Hematopoietic multipotent progenitor cell treated with erythropoietin and hydrocortisone succinate and interleukin-3 and kit ligand, for 4 days (in vitro differentiated cells): ENCODE measurements around the gene BMP4.
"Not testable (repeated sequence)": the region's sequence is repeated elsewhere in the genome, so short reads cannot be mapped to it uniquely, and the experiment has no call there.

Source experiments
- DNase-seq: peaks from one replicate; pipeline ENCODE4 v3.0.0-alpha.2; 2015

The BMP4 gene

GRCh38 chr14:53956427-53957201 is at the start of gene BMP4:
Gene BMP4, minus strand, starts transcription at chr14:53956825. Its CDS starts 4,603 bp downstream, at chr14:53952222.
- DNase-seq: peak; percentile 11

GRCh38 chr14:54003064-54003463 is 46.4 kb upstream of the BMP4 start:
- no peak for DNase-seq

- no peak for DNase-seq
Observed at GRCh38 chr14:54002653-54003052, 46.0 kb upstream of the BMP4 start.

GRCh38 chr14:54001189-54001878 is 44.7 kb upstream of the BMP4 start:
- DNase-seq: peak; percentile 4

- no peak for DNase-seq
Observed at GRCh38 chr14:54000341-54000811, 43.8 kb upstream of the BMP4 start.

GRCh38 chr14:53999061-53999488 is 42.5 kb upstream of the BMP4 start:
- no peak for DNase-seq

- no peak for DNase-seq
Observed at GRCh38 chr14:53996041-53996440, 39.4 kb upstream of the BMP4 start.

GRCh38 chr14:53993920-53994607 is 37.4 kb upstream of the BMP4 start:
- no peak for DNase-seq

GRCh38 chr14:53990978-53991377 is 34.4 kb upstream of the BMP4 start:
- no peak for DNase-seq

GRCh38 chr14:53986718-53987117 is 30.1 kb upstream of the BMP4 start:
- DNase-seq: not testable (repeated sequence)

- DNase-seq: not testable (repeated sequence)
Observed at GRCh38 chr14:53984958-53985357, 28.3 kb upstream of the BMP4 start.

GRCh38 chr14:53983112-53983511 is 26.5 kb upstream of the BMP4 start:
- no peak for DNase-seq

- no peak for DNase-seq
Observed at GRCh38 chr14:53982546-53982945, 25.9 kb upstream of the BMP4 start.

- DNase-seq: no peak
Observed at GRCh38 chr14:53979747-53980642, 23.4 kb upstream of the BMP4 start.

- peak; percentile 38 for DNase-seq
Observed at GRCh38 chr14:53979113-53979681, 22.6 kb upstream of the BMP4 start.

- DNase-seq: no peak
Observed at GRCh38 chr14:53978194-53978593, 21.6 kb upstream of the BMP4 start.

- no peak for DNase-seq
Observed at GRCh38 chr14:53975444-53975843, 18.8 kb upstream of the BMP4 start.

GRCh38 chr14:53971521-53971920 is 14.9 kb upstream of the BMP4 start:
- no peak for DNase-seq

GRCh38 chr14:53969326-53969725 is 12.7 kb upstream of the BMP4 start:
- DNase-seq: no peak

GRCh38 chr14:53968726-53969125 is 12.1 kb upstream of the BMP4 start:
- no peak for DNase-seq

- DNase-seq: no peak
Observed at GRCh38 chr14:53967606-53968005, 11.0 kb upstream of the BMP4 start.

- no peak for DNase-seq
Observed at GRCh38 chr14:53964249-53964648, 7.6 kb upstream of the BMP4 start.
